K562 (cell line): ENCODE results near the gene CSNK1G2. TPM values are rescaled to one million over a fixed set of nuclear protein-coding genes. Genes with fewer than 3 reads are reported as not detected.

ENCODE experiments used
- ATF6 ChIP-seq: sonication (generic); formaldehyde crosslinking; IDR thresholded peaks from 2 replicates; pipeline ENCODE4 v1.4.0; 2020; ENCODE audit warnings: mild to moderate bottlenecking, missing genetic modification reagents
- CREB3L1 ChIP-seq: fragments of 450-650 bp; IDR thresholded peaks from 2 replicates; pipeline ENCODE4 v1.6.1; 2014; ENCODE audit warnings: low read depth, mild to moderate bottlenecking, moderate library complexity, borderline replicate concordance
- HNRNPK ChIP-seq: fragments of 200-400 bp; formaldehyde crosslinking; IDR thresholded peaks from one replicate; pipeline ENCODE4 v1.6.1; 2018; ENCODE audit warnings: mild to moderate bottlenecking, low read depth, low read length; ENCODE audit not compliant: poor library complexity, severe bottlenecking
- KDM1A ChIP-seq, 2 experiments: fragments of 450-650 bp; IDR thresholded peaks; 2 replicates each; pipeline ENCODE4 v1.6.1; 2016; ENCODE audit warnings: mild to moderate bottlenecking in 2 of 2
- NR3C1 ChIP-seq: sonication (generic); formaldehyde crosslinking; IDR thresholded peaks from 2 replicates; pipeline ENCODE4 v1.8.1; 2022; ENCODE audit warnings: missing genetic modification reagents
- PBX2 ChIP-seq, 2 experiments: IDR thresholded peaks in 1 of 2; conservative IDR thresholded peaks in 1 of 2; 2 replicates each; pipeline ENCODE4 v1.6.1; 2016; ENCODE audit warnings: low read depth in 2 of 2, mild to moderate bottlenecking in 1 of 2, missing compliant biosample characterization in 1 of 2, missing genetic modification characterization in 1 of 2, moderate library complexity in 1 of 2
- POLR2AphosphoS2 ChIP-seq: IDR thresholded peaks from 2 replicates; pipeline ENCODE4 v1.6.1; 2012; ENCODE audit warnings: low read length, improper control_type of control experiment
- U2AF1 ChIP-seq: fragments of 200-400 bp; formaldehyde crosslinking; optimal IDR thresholded peaks from 2 replicates; pipeline ENCODE3; 2017; ENCODE audit warnings: mild to moderate bottlenecking, low read depth, low read length, moderate library complexity
- ZNF507 ChIP-seq: conservative IDR thresholded peaks from 2 replicates; pipeline ENCODE4 v1.6.1; 2017; ENCODE audit warnings: missing genetic modification characterization, missing compliant biosample characterization
- polyA plus RNA-seq, 8 experiments: library from polyadenylated mRNA; depleted of rRNA in 4 of 8; stranded (reverse) in 5 of 8; unstranded in 3 of 8; fragments of >200 nt; fragmentation: Nextera tagmentation in 2 of 8; fragmentation: Illumina TruSeq in 1 of 8; extraction: Ambion mirVana in 2 of 8; extraction: Trizol in 1 of 8; gene quantifications; 2 replicates each; pipeline versions ENCODE4 v1.2.1 to v1.2.3, GENCODE V29; 2011 to 2014; ENCODE audit warnings: inconsistent platforms in 1 of 8, missing spikeins in 1 of 8
- total RNA-seq, 7 experiments: library from RNA; depleted of rRNA in 6 of 7; stranded (reverse); fragments of >200 nt in 6 of 7; fragmentation: Illumina TruSeq in 2 of 7; extraction: Trizol in 2 of 7; gene quantifications; 2 replicates each; pipeline versions ENCODE4 v1.2.1 to v1.2.3, GENCODE V29; 2011 to 2021; ENCODE audit warnings: low replicate concordance in 1 of 7

CSNK1G2 gene
- total and polyA plus RNA-seq, 9 of the 15 experiments (the other 6 are each of a cell fraction or from before 2014, with no cell fraction given): 0.48 to 119 (median 49.5) TPM

GRCh38 chr19:1905110-1905862 is 35.7 kb upstream of the CSNK1G2 start, which contains the start of the genes ADAT3 and SCAMP4 (continued):
- TF ChIP-seq ATF6 (CRISPR knock-in tag) (0 out of 2 replicates have a peak, but pooled peaks have one; percentile 35), CREB3L1 (peak; percentile 71; the same call in 1 of the 2 replicates), KDM1A (IDR thresholded peaks at IDR 0.05) (no peak), U2AF1 (no peak), ZNF507 (tag) (no peak), PBX2 (CRISPR knock-in tag; IDR thresholded peaks at IDR 0.05; ENCODE audit: low read depth) (no peak), PBX2 (tag; conservative IDR thresholded peaks at IDR 0.05; ENCODE audit: low read depth) (no peak), POLR2AphosphoS2 (no peak), HNRNPK (no peak), NR3C1 (CRISPR knock-in tag) (no peak)
